ENCODE data around the gene C1orf174.

The C1orf174 gene

GRCh38 chr1:3900150-3900968 is at the start of gene C1orf174:
Gene C1orf174, minus strand, starts transcription at chr1:3900272. Its CDS starts 86 bp downstream, at chr1:3900186.
- peak; percentile 99 for DNase-seq

- DNase-seq, result no peak
These were observed 48.3 kb upstream of the C1orf174 start for GRCh38 chr1:3948344-3948743.

GRCh38 chr1:3945916-3946840 is 46.1 kb upstream of the C1orf174 start:
- DNase-seq, result no peak

GRCh38 chr1:3945222-3945621 is 45.1 kb upstream of the C1orf174 start:
- no peak for DNase-seq

- no peak for DNase-seq
These were observed 44.6 kb upstream of the C1orf174 start for GRCh38 chr1:3944578-3945125.

GRCh38 chr1:3943806-3944577 is 43.9 kb upstream of the C1orf174 start:
- DNase-seq, result no peak

- DNase-seq, result no peak
These were observed 43.0 kb upstream of the C1orf174 start for GRCh38 chr1:3943123-3943431.

- no peak for DNase-seq
These were observed 42.5 kb upstream of the C1orf174 start for GRCh38 chr1:3942416-3943122.

- no peak for DNase-seq
These were observed 40.8 kb upstream of the C1orf174 start for GRCh38 chr1:3940754-3941345.

- no peak for DNase-seq
These were observed 40.1 kb upstream of the C1orf174 start for GRCh38 chr1:3940081-3940753.

- DNase-seq, result no peak
These were observed 39.4 kb upstream of the C1orf174 start for GRCh38 chr1:3939242-3940080.

GRCh38 chr1:3932156-3932919 is 32.3 kb upstream of the C1orf174 start:
- no peak for DNase-seq

GRCh38 chr1:3931007-3931912 is 31.2 kb upstream of the C1orf174 start:
- DNase-seq, result no peak

- DNase-seq, result no peak
These were observed 30.4 kb upstream of the C1orf174 start for GRCh38 chr1:3930301-3931006.

GRCh38 chr1:3929126-3929525 is 29.1 kb upstream of the C1orf174 start:
- DNase-seq, result no peak

- DNase-seq, result no peak
These were observed 28.5 kb upstream of the C1orf174 start for GRCh38 chr1:3928586-3928985.

- no peak for DNase-seq
These were observed 26.9 kb upstream of the C1orf174 start for GRCh38 chr1:3926956-3927355.

- no peak for DNase-seq
These were observed 25.7 kb upstream of the C1orf174 start for GRCh38 chr1:3925762-3926161.

All from fibroblast of skin of right quadriceps (primary cell).